Measurements from ENCODE around the gene DHX58.

Gene DHX58

GRCh38 chr17:42129109-42129837 lies 16.8 kb upstream of the DHX58 start:
- Histone ChIP-seq H3K4me1 (ENCODE audit: control insufficient read depth, insufficient read depth, low read length) (peaks cover 28% of the 10 kb centered on the region), H3K4me3 (ENCODE audit: low read length in 2 of 2) (no peak overlapping the region), H3K9me3 (ENCODE audit: control insufficient read depth in 2 of 2, low read length in 2 of 2) (no peaks in the 10 kb centered on the region), H3K27me3 (ENCODE audit: control insufficient read depth in 1 of 2, insufficient read depth in 2 of 2, low read length in 2 of 2) (no peaks in the 10 kb centered on the region), H3K9ac (ENCODE audit: low read length in 2 of 2) (no peak overlapping the region), H3K36me3 (ENCODE audit: control insufficient read depth in 2 of 2, insufficient read depth in 2 of 2, low read length in 2 of 2) (peaks cover 50 to 57% of the 10 kb centered on the region in 2 donors), H3K27ac (ENCODE audit: low read length) (peak overlapping the region; percentile 24)

DNA sequence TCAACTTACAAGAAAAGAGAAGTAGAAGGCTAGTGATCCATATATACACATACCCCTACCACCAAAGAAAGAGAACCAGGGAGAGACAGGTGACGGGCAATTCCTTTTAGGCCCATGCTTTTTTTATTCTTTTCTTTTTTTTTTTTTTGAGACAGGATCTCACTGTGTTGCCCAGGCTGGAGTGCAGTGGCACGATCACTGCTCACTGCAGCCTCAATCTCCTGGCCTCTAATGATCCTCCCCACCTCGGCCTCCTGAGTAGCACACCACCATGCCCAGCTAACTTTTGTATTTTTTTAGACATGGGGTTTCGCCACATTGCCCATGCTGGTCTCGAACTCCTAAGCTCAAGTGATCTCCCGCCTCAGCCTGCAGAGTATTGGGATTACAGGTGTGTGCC lies 14.9 kb upstream of the DHX58 start:
- no peaks in the 10 kb centered on the region for H3K9me3 ChIP-seq (ENCODE audit: control insufficient read depth in 2 of 2, low read length in 2 of 2)
- H3K27ac ChIP-seq (ENCODE audit: low read length), result no peak overlapping the region
- H3K36me3 ChIP-seq (ENCODE audit: control insufficient read depth in 2 of 2, insufficient read depth in 2 of 2, low read length in 2 of 2), result peaks cover 50 to 55% of the 10 kb centered on the region in 2 donors
- H3K4me3 ChIP-seq (ENCODE audit: low read length in 2 of 2), result no peak overlapping the region
- H3K27me3 ChIP-seq (ENCODE audit: control insufficient read depth in 1 of 2, insufficient read depth in 2 of 2, low read length in 2 of 2), result no peaks in the 10 kb centered on the region
- peaks cover 28% of the 10 kb centered on the region for H3K4me1 ChIP-seq (ENCODE audit: control insufficient read depth, insufficient read depth, low read length)
- H3K9ac ChIP-seq (ENCODE audit: low read length in 2 of 2), result no peak overlapping the region

- no peak overlapping the region for H3K27ac ChIP-seq (ENCODE audit: low read length)
- H3K9ac ChIP-seq (ENCODE audit: low read length in 2 of 2), result no peak overlapping the region
- H3K36me3 ChIP-seq (ENCODE audit: control insufficient read depth in 2 of 2, insufficient read depth in 2 of 2, low read length in 2 of 2), result peaks cover 50 to 55% of the 10 kb centered on the region in 2 donors
- H3K27me3 ChIP-seq (ENCODE audit: control insufficient read depth in 1 of 2, insufficient read depth in 2 of 2, low read length in 2 of 2), result no peaks in the 10 kb centered on the region
- H3K4me3 ChIP-seq (ENCODE audit: low read length in 2 of 2), result no peak overlapping the region
- H3K4me1 ChIP-seq (ENCODE audit: control insufficient read depth, insufficient read depth, low read length), result peaks cover 32% of the 10 kb centered on the region
- no peaks in the 10 kb centered on the region for H3K9me3 ChIP-seq (ENCODE audit: control insufficient read depth in 2 of 2, low read length in 2 of 2)
Observed at GRCh38 chr17:42126836-42127235, 14.3 kb upstream of the DHX58 start.

GRCh38 chr17:42125565-42125964 lies 13.1 kb upstream of the DHX58 start:
- Histone ChIP-seq H3K9me3 (ENCODE audit: control insufficient read depth in 2 of 2, low read length in 2 of 2) (no peaks in the 10 kb centered on the region), H3K36me3 (ENCODE audit: control insufficient read depth in 2 of 2, insufficient read depth in 2 of 2, low read length in 2 of 2) (peaks cover 44 to 48% of the 10 kb centered on the region in 2 donors), H3K4me3 (ENCODE audit: low read length in 2 of 2) (no peak overlapping the region), H3K27me3 (ENCODE audit: control insufficient read depth in 1 of 2, insufficient read depth in 2 of 2, low read length in 2 of 2) (no peaks in the 10 kb centered on the region), H3K9ac (ENCODE audit: low read length in 2 of 2) (no peak overlapping the region), H3K27ac (ENCODE audit: low read length) (no peak overlapping the region), H3K4me1 (ENCODE audit: control insufficient read depth, insufficient read depth, low read length) (peaks cover 28% of the 10 kb centered on the region)

DNA sequence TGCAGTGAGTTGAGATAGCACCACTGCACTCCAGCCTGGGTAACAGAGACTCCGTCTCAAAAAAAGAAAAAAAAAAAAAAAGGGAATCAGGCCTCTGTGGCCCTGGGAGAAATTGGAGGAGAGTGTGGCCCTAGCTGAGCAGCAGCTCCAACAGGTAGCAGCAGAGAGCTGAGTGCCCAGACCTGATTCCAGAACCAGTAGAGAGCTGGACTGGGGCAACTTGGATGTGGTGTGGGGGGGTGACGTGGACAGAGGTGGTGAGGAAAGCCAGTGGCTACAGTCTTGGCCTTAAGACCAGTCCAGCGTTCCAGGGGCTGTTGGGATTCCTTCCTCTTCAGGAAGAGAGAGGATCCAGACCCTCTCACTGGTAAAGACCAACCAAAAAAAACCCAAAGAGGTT lies 11.7 kb upstream of the DHX58 start:
- Histone ChIP-seq H3K9ac (ENCODE audit: low read length in 2 of 2) (no peak overlapping the region), H3K27me3 (ENCODE audit: control insufficient read depth in 1 of 2, insufficient read depth in 2 of 2, low read length in 2 of 2) (no peaks in the 10 kb centered on the region), H3K27ac (ENCODE audit: low read length) (no peak overlapping the region), H3K36me3 (ENCODE audit: control insufficient read depth in 2 of 2, insufficient read depth in 2 of 2, low read length in 2 of 2) (peaks cover 34 to 35% of the 10 kb centered on the region in 2 donors), H3K4me1 (ENCODE audit: control insufficient read depth, insufficient read depth, low read length) (peaks cover 28% of the 10 kb centered on the region), H3K4me3 (ENCODE audit: low read length in 2 of 2) (no peak overlapping the region), H3K9me3 (ENCODE audit: control insufficient read depth in 2 of 2, low read length in 2 of 2) (no peaks in the 10 kb centered on the region)

DNA sequence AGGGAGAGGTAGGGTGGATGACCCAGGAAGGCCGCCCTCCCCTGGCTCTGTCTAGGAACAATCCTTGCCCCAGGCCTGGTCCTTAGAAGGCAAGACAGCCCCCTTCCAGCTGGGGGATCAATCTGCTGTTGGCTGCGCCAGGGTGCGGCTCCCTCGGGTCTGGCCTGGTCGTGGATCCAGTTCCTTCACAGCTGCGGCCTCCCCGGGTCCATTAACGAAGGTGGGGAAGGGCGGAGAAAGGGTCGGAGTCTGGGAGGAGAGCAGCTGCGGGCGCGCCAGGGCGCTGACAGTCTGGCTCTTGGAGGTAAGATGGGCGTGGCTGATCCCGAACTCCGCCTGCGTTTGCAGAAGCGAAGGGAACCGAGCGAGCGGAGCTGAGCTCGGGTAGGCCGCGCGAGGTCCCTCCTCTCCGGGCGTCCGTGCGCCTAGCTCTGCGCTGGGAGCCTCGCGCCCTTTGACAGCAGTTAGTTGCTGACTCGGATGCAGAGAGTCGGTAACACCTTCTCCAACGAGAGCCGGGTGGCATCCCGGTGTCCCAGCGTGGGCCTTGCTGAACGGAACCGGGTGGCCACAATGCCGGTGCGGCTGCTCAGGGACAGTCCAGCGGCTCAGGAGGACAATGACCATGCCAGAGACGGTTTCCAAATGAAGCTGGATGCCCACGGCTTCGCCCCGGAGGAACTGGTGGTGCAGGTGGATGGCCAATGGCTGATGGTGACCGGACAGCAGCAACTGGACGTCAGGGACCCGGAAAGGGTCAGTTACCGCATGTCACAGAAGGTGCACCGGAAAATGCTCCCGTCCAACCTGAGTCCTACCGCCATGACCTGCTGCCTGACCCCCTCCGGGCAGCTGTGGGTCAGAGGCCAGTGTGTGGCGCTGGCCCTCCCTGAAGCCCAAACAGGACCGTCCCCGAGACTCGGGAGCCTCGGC lies 10.1 kb upstream of the DHX58 start, which contains the start of gene HSPB9:
HSPB9 (plus strand) TSS at position 434 of the 933 bp plus-strand sequence; CDS start at position 481, 47 bp downstream.
- Histone ChIP-seq H3K27me3 (ENCODE audit: control insufficient read depth in 1 of 2, insufficient read depth in 2 of 2, low read length in 2 of 2) (no peaks in the 10 kb centered on the region), H3K9me3 (ENCODE audit: control insufficient read depth in 2 of 2, low read length in 2 of 2) (no peaks in the 10 kb centered on the region), H3K4me1 (ENCODE audit: control insufficient read depth, insufficient read depth, low read length) (peaks cover 28% of the 10 kb centered on the region), H3K36me3 (ENCODE audit: control insufficient read depth in 2 of 2, insufficient read depth in 2 of 2, low read length in 2 of 2) (peaks cover 18 to 23% of the 10 kb centered on the region in 2 donors), H3K9ac (ENCODE audit: low read length in 2 of 2) (peak within 1 kb of the TSS in 1 of 2 donors; percentile 21), H3K4me3 (ENCODE audit: low read length in 2 of 2) (peak within 1 kb of the TSS in 1 of 2 donors; percentile 68), H3K27ac (ENCODE audit: low read length) (peak within 1 kb of the TSS; percentile 2)

GRCh38 chr17:42120770-42121769 lies 8.6 kb upstream of the DHX58 start, which contains the start of gene KAT2A:
TSS of gene KAT2A (minus strand) at chr17:42121367. CDS start at chr17:42121304, 63 bp downstream.
- Histone ChIP-seq H3K9ac (ENCODE audit: low read length in 2 of 2) (peak within 1 kb of the TSS; percentile 48 to 58), H3K27ac (ENCODE audit: low read length) (no peak within 1 kb of the TSS), H3K4me1 (ENCODE audit: control insufficient read depth, insufficient read depth, low read length) (peaks cover 34% of the 10 kb centered on the region)

GRCh38 chr17:42120161-42120769 lies 7.8 kb upstream of the DHX58 start:
- no peaks in the 10 kb centered on the region for H3K27me3 ChIP-seq (ENCODE audit: control insufficient read depth in 1 of 2, insufficient read depth in 2 of 2, low read length in 2 of 2)
- H3K4me1 ChIP-seq (ENCODE audit: control insufficient read depth, insufficient read depth, low read length), result peaks cover 34% of the 10 kb centered on the region
- peak overlapping the region; percentile 21 to 48 for H3K9ac ChIP-seq (ENCODE audit: low read length in 2 of 2)
- no peak overlapping the region for H3K27ac ChIP-seq (ENCODE audit: low read length)
- H3K4me3 ChIP-seq (ENCODE audit: low read length in 2 of 2), result peak overlapping the region; percentile 35 to 68
- H3K36me3 ChIP-seq (ENCODE audit: control insufficient read depth in 2 of 2, insufficient read depth in 2 of 2, low read length in 2 of 2), result peaks cover 5 to 18% of the 10 kb centered on the region in 2 donors
- H3K9me3 ChIP-seq (ENCODE audit: control insufficient read depth in 2 of 2, low read length in 2 of 2), result no peaks in the 10 kb centered on the region

More at GRCh38 chr17:42120770-42121769, 8.6 kb upstream of the DHX58 start, which contains the start of gene KAT2A:
- H3K36me3 ChIP-seq (ENCODE audit: control insufficient read depth in 2 of 2, insufficient read depth in 2 of 2, low read length in 2 of 2), result peaks cover 11 to 21% of the 10 kb centered on the region in 2 donors
- H3K9me3 ChIP-seq (ENCODE audit: control insufficient read depth in 2 of 2, low read length in 2 of 2), result no peaks in the 10 kb centered on the region
- H3K27me3 ChIP-seq (ENCODE audit: control insufficient read depth in 1 of 2, insufficient read depth in 2 of 2, low read length in 2 of 2), result no peaks in the 10 kb centered on the region
- H3K4me3 ChIP-seq (ENCODE audit: low read length in 2 of 2), result peak within 1 kb of the TSS; percentile 35 to 68

- peaks cover 34% of the 10 kb centered on the region for H3K4me1 ChIP-seq (ENCODE audit: control insufficient read depth, insufficient read depth, low read length)
- H3K36me3 ChIP-seq (ENCODE audit: control insufficient read depth in 2 of 2, insufficient read depth in 2 of 2, low read length in 2 of 2), result peaks cover 7 to 17% of the 10 kb centered on the region in 2 donors
- no peak overlapping the region for H3K9ac ChIP-seq (ENCODE audit: low read length in 2 of 2)
Observed at GRCh38 chr17:42119301-42119700, 6.8 kb upstream of the DHX58 start.

More at GRCh38 chr17:42119301-42119700, 6.8 kb upstream of the DHX58 start:
- no peak overlapping the region for H3K27ac ChIP-seq (ENCODE audit: low read length)
- H3K27me3 ChIP-seq (ENCODE audit: control insufficient read depth in 1 of 2, insufficient read depth in 2 of 2, low read length in 2 of 2), result no peaks in the 10 kb centered on the region
- H3K9me3 ChIP-seq (ENCODE audit: control insufficient read depth in 2 of 2, low read length in 2 of 2), result no peaks in the 10 kb centered on the region
- H3K4me3 ChIP-seq (ENCODE audit: low read length in 2 of 2), result no peak overlapping the region
